IMR-90 (cell line): ENCODE data around the gene TMEM63B. TPM values are rescaled to one million over a fixed set of nuclear protein-coding genes. Genes with fewer than 3 reads are reported as not detected.
A peak's percentile ranks its signal among the peaks of the same experiment; 100 is the strongest.
"Not testable (repeated sequence)": the region's sequence is repeated elsewhere in the genome, so short reads cannot be mapped to it uniquely, and the experiment has no call there.

Experiments used
- ATAC-seq: fragments of 200-7000 bp; cut with Tn5 transposase; 2 replicates; pipeline ENCODE4 v1.9.1; 2020; ENCODE audit warnings: low read depth, mild to moderate bottlenecking, moderate library complexity
- BruUV-seq: library from RNA; stranded (reverse); fragments of 400-500 nt; replicated peaks from 2 replicates; lab custom pipeline; 2021; lab: Mats Ljungman, UMichigan
- CTCF ChIA-PET: fragments of 300-600 bp; formaldehyde crosslinking; extraction: SDS; loops from one replicate; lab custom pipeline; 2021; ENCODE audit warnings: antibody characterized with exemption; lab: Yijun Ruan, JAX
- POLR2A ChIA-PET: fragments of 300-600 bp; sonication (Branson Sonifier 250); formaldehyde crosslinking; loops from one replicate; lab custom pipeline; 2022; ENCODE audit warnings: antibody characterized with exemption; ENCODE audit not compliant: unreplicated experiment; lab: Charles Lee
- DNase-seq: peaks from one replicate; pipeline ENCODE4 v3.0.0; 2013
- H2AFZ ChIP-seq: replicated peaks from 2 replicates; pipeline ENCODE3; 2013; ENCODE audit warnings: low read length, mild to moderate bottlenecking; ENCODE audit not compliant: poor library complexity
- H2AK5ac ChIP-seq: 2 replicates; pipeline ENCODE4 v1.6.1; 2013; ENCODE audit warnings: low read depth, low read length, inconsistent platforms
- H2AK9ac ChIP-seq: replicated peaks from 2 replicates; pipeline ENCODE3; 2013; ENCODE audit warnings: mild to moderate bottlenecking, low read depth, low read length, moderate library complexity; ENCODE audit not compliant: poor library complexity
- H2BK120ac ChIP-seq: 2 replicates; pipeline ENCODE4 v1.6.1; 2013; ENCODE audit warnings: low read depth, low read length, inconsistent platforms
- H2BK15ac ChIP-seq: 3 replicates; pipeline ENCODE4 v1.6.1; 2013; ENCODE audit warnings: low read depth, low read length, inconsistent platforms
- H2BK20ac ChIP-seq: 2 replicates; pipeline ENCODE4 v1.6.1; 2013; ENCODE audit warnings: low read depth, mild to moderate bottlenecking, inconsistent platforms, low read length, moderate library complexity
- H2BK5ac ChIP-seq: 2 replicates; pipeline ENCODE4 v1.6.1; 2013; ENCODE audit warnings: mild to moderate bottlenecking, low read depth, low read length, inconsistent platforms; ENCODE audit not compliant: poor library complexity, severe bottlenecking
- H3K14ac ChIP-seq: replicated peaks from 2 replicates; pipeline ENCODE4 v1.6.1; 2013; ENCODE audit warnings: low read depth, low read length, inconsistent platforms
- H3K18ac ChIP-seq: 2 replicates; pipeline ENCODE4 v1.6.1; 2013; ENCODE audit warnings: low read depth, low read length, control low read depth
- H3K23ac ChIP-seq: 2 replicates; pipeline ENCODE4 v1.6.1; 2013; ENCODE audit warnings: low read depth, low read length, inconsistent platforms
- H3K27ac ChIP-seq: 2 replicates; pipeline ENCODE4 v1.5.1; 2013; ENCODE audit warnings: mild to moderate bottlenecking, control low read depth, low read length; ENCODE audit not compliant: insufficient read depth
- H3K27me3 ChIP-seq: 2 replicates; pipeline ENCODE4 v1.6.1; 2013; ENCODE audit warnings: low read length; ENCODE audit not compliant: control insufficient read depth, insufficient read depth
- H3K36me3 ChIP-seq: 2 replicates; pipeline ENCODE4 v1.6.1; 2013; ENCODE audit warnings: low read length, mixed read lengths; ENCODE audit not compliant: control insufficient read depth, insufficient read depth
- H3K4ac ChIP-seq: 2 replicates; pipeline ENCODE4 v1.6.1; 2013; ENCODE audit warnings: low read depth, low read length, inconsistent platforms
- H3K4me1 ChIP-seq: 2 replicates; pipeline ENCODE4 v1.6.1; 2013; ENCODE audit warnings: low read length, mixed read lengths; ENCODE audit not compliant: control insufficient read depth, insufficient read depth
- H3K4me2 ChIP-seq: 2 replicates; pipeline ENCODE4 v1.6.1; 2013; ENCODE audit warnings: low read depth, mild to moderate bottlenecking, control low read depth, low read length, moderate library complexity
- H3K4me3 ChIP-seq: 2 replicates; pipeline ENCODE4 v1.5.1; 2013; ENCODE audit warnings: low read depth, mild to moderate bottlenecking, control low read depth, low read length, moderate library complexity; ENCODE audit not compliant: insufficient read depth
- H3K56ac ChIP-seq: 2 replicates; pipeline ENCODE4 v1.6.1; 2013; ENCODE audit warnings: low read length, inconsistent platforms; ENCODE audit not compliant: insufficient read depth; ENCODE audit errors: extremely low read depth
- H3K79me1 ChIP-seq, 2 experiments: 2 replicates each; pipeline ENCODE4 v1.6.1; 2013; ENCODE audit warnings: low read length in 2 of 2, inconsistent platforms in 1 of 2, low read depth in 1 of 2
- H3K9ac ChIP-seq: 2 replicates; pipeline ENCODE4 v1.6.1; 2013; ENCODE audit warnings: low read depth, low read length, control low read depth
- H3K9me1 ChIP-seq: 2 replicates; pipeline ENCODE4 v1.6.1; 2013; ENCODE audit warnings: low read length, inconsistent platforms; ENCODE audit not compliant: insufficient read depth
- H3K9me3 ChIP-seq: 2 replicates; pipeline ENCODE4 v1.6.1; 2013; ENCODE audit warnings: low read length; ENCODE audit not compliant: control insufficient read depth, insufficient read depth
- H4K20me1 ChIP-seq: 2 replicates; pipeline ENCODE4 v1.6.1; 2013; ENCODE audit warnings: low read length, inconsistent platforms; ENCODE audit not compliant: insufficient read depth
- H4K5ac ChIP-seq: 2 replicates; pipeline ENCODE4 v1.6.1; 2013; ENCODE audit warnings: mild to moderate bottlenecking, low read depth, low read length, control low read depth
- H4K8ac ChIP-seq, 2 experiments: 2 replicates each; pipeline ENCODE4 v1.6.1; 2013; ENCODE audit warnings: low read depth in 2 of 2, low read length in 2 of 2, control low read depth in 1 of 2, inconsistent platforms in 1 of 2
- H4K91ac ChIP-seq: 2 replicates; pipeline ENCODE4 v1.6.1; 2013; ENCODE audit warnings: low read depth, low read length, inconsistent platforms; ENCODE audit not compliant: insufficient read depth
- CHD1 ChIP-seq: IDR thresholded peaks from 2 replicates; pipeline ENCODE4 v1.6.1; 2012; ENCODE audit warnings: low read depth, low read length, improper control_type of control experiment
- ELK1 ChIP-seq: fragments of 150-350 bp; IDR thresholded peaks from 2 replicates; pipeline ENCODE4 v1.6.1; 2016; ENCODE audit warnings: low read depth, mild to moderate bottlenecking, low read length, moderate library complexity, borderline replicate concordance
- FOS ChIP-seq: fragments of 150-350 bp; IDR thresholded peaks from 2 replicates; pipeline ENCODE4 v1.6.1; 2016; ENCODE audit warnings: low read depth, low read length
- MAFK ChIP-seq: IDR thresholded peaks from 2 replicates; pipeline ENCODE4 v1.6.1; 2012; ENCODE audit warnings: low read depth, low read length, improper control_type of control experiment
- MAZ ChIP-seq: IDR thresholded peaks from 2 replicates; pipeline ENCODE4 v1.6.1; 2012; ENCODE audit warnings: low read depth, mild to moderate bottlenecking, low read length, improper control_type of control experiment, moderate library complexity, borderline replicate concordance
- POLR2A ChIP-seq: IDR thresholded peaks from 2 replicates; pipeline ENCODE4 v1.6.1; 2012; ENCODE audit warnings: mild to moderate bottlenecking, low read depth, low read length
- SMC3 ChIP-seq: fragments of 150-350 bp; IDR thresholded peaks from 2 replicates; pipeline ENCODE4 v1.6.1; 2016; ENCODE audit warnings: low read depth, mild to moderate bottlenecking, antibody characterized with exemption, low read length, moderate library complexity
- USF2 ChIP-seq: fragments of 150-350 bp; IDR thresholded peaks from 2 replicates; pipeline ENCODE4 v1.6.1; 2017; ENCODE audit warnings: mild to moderate bottlenecking, antibody characterized with exemption, low read length, low read depth
- WGBS, 2 experiments: methylation state at CpG; one replicate each; pipeline versions ENCODE4 v1.1.5 to v1.1.7; 2013; ENCODE audit warnings: missing lambda C conversion rate in 2 of 2; ENCODE audit not compliant: insufficient read length in 1 of 2; ENCODE audit errors: extremely low coverage in 2 of 2; 5-methylcytosine and 5-hydroxymethylcytosine counted together
- dilution Hi-C: fragments of 300-500 bp; cut with HindIII; formaldehyde crosslinking; loops from one replicate; pipeline ENCODE4 v1.14.3; 2018; ENCODE audit warnings: low sequenced_read_pairs; ENCODE audit not compliant: unreplicated experiment
- in situ Hi-C: fragments of 300-500 bp; cut with MboI; formaldehyde crosslinking; loops from 3 replicates; pipeline ENCODE4 v1.14.3; 2019; ENCODE audit warnings: low sequenced_read_pairs, inconsistent platforms, mixed read lengths
- intact Hi-C: fragments of 100-400 bp; cut with micrococcal nuclease; formaldehyde crosslinking; loops from 2 replicates; pipeline ENCODE4 v1.10.0; 2022
- polyA plus RNA-seq, 3 experiments: library from polyadenylated mRNA; depleted of rRNA; stranded (reverse); fragments of >200 nt; gene quantifications; 2 replicates each; pipeline ENCODE4 v1.2.3, GENCODE V29; 2012; ENCODE audit warnings: low replicate concordance in 1 of 3
- total RNA-seq: library from RNA; depleted of rRNA; stranded (reverse); fragments of >200 nt; gene quantifications from 2 replicates; pipeline ENCODE4 v1.2.3, GENCODE V29; 2012

TMEM63B gene
- total and polyA plus RNA-seq, 2 of the 4 experiments (the other 2 are of a cell fraction): 12.2 to 42.6 TPM

- Histone ChIP-seq H2AK9ac (no peak overlapping the region), H2BK5ac (no peak overlapping the region), H2BK20ac (no peak overlapping the region), H3K27me3 (peaks cover 16% of the 10 kb centered on the region), H3K9ac (no peak overlapping the region), H2BK15ac (no peak overlapping the region), H2AFZ (peak overlapping the region; percentile 19), H3K79me1 (no peaks in the 10 kb centered on the region), H3K9me3 (no peaks in the 10 kb centered on the region), H2AK5ac (no peak overlapping the region), H3K4me1 (no peaks in the 10 kb centered on the region), H3K9me1 (no peaks in the 10 kb centered on the region), H4K5ac (no peak overlapping the region), H3K4me2 (no peak overlapping the region), H3K18ac (no peak overlapping the region), H3K4me3 (no peak overlapping the region), H3K23ac (no peak overlapping the region), H3K27ac (no peak overlapping the region), H4K20me1 (no peaks in the 10 kb centered on the region), H4K8ac (no peak overlapping the region), H3K56ac (no peak overlapping the region), H3K36me3 (no peaks in the 10 kb centered on the region), H3K4ac (no peak overlapping the region), H3K14ac (no peak overlapping the region), H4K91ac (no peak overlapping the region), H2BK120ac (no peak overlapping the region)
- 63% methylated on average over 2 of the region's 5 CpGs; no CpG with 5 or more reads in 1 of the 2 experiments for WGBS, 2 experiments
- CTCF ChIA-PET: no interaction called here
- dilution Hi-C loops: no loop called here
- in situ Hi-C loops: no loop called here
- no peak for TF ChIP-seq USF2
- TF ChIP-seq ELK1: no peak
- no peak for TF ChIP-seq MAZ
- no peak for TF ChIP-seq POLR2A
- no peak for TF ChIP-seq SMC3
- no peak for TF ChIP-seq MAFK
- no peak for TF ChIP-seq FOS
- no peak for TF ChIP-seq CHD1
- ATAC-seq (no peak), DNase-seq (no peak)
- intact Hi-C loops: no loop called here
- BruUV-seq: no TSS peak
- POLR2A ChIA-PET: no interaction called here
Observed at GRCh38 chr6:44194326-44194725, 67.0 kb downstream of the TMEM63B start.

- H4K91ac ChIP-seq, BruUV-seq, H2AFZ ChIP-seq, H2BK5ac ChIP-seq, H3K9me3 ChIP-seq, POLR2A ChIA-PET, H4K5ac ChIP-seq, H3K4ac ChIP-seq, H2AK9ac ChIP-seq, H3K4me3 ChIP-seq, H2AK5ac ChIP-seq, H3K23ac ChIP-seq, dilution Hi-C loops, H3K56ac ChIP-seq, ATAC-seq, H3K14ac ChIP-seq, in situ Hi-C loops, H2BK20ac ChIP-seq, H3K18ac ChIP-seq, H3K27ac ChIP-seq, H2BK120ac ChIP-seq, H4K8ac ChIP-seq, H3K4me2 ChIP-seq, H3K79me1 ChIP-seq, H2BK15ac ChIP-seq, H3K36me3 ChIP-seq, H3K4me1 ChIP-seq, H3K9ac ChIP-seq, intact Hi-C loops, H4K20me1 ChIP-seq, H3K9me1 ChIP-seq, CTCF ChIA-PET, DNase-seq: not testable (repeated sequence)
- peaks cover 16% of the 10 kb centered on the region for H3K27me3 ChIP-seq
- 74% methylated on average over 10 of the region's 11 CpGs; no CpG with 5 or more reads in 1 of the 2 experiments for WGBS, 2 experiments
Observed at GRCh38 chr6:44196351-44196750, 69.0 kb downstream of the TMEM63B start.
